GM12878 (cell line): ENCODE results near the gene BICRA. TPM values are rescaled to one million over a fixed set of nuclear protein-coding genes. Genes with fewer than 3 reads are reported as not detected.

Source experiments
- ATAC-seq: fragments of 200-7000 bp; cut with Tn5 transposase; 3 replicates; pipeline ENCODE4 v1.9.1; 2020; ENCODE audit warnings: mild to moderate bottlenecking, moderate library complexity
- BruUV-seq: library from RNA; stranded (reverse); fragments of 400-500 nt; replicated peaks from 2 replicates; lab custom pipeline; 2021; lab: Mats Ljungman, UMichigan
- CTCF ChIA-PET: fragments of 300-600 bp; sonication (Branson Sonifier 250); formaldehyde crosslinking; extraction: SDS; loops from one replicate; lab custom pipeline; 2021; ENCODE audit warnings: inconsistent platforms; lab: Yijun Ruan, JAX
- POLR2A ChIA-PET: fragments of 350-600 bp; formaldehyde crosslinking; extraction: SDS; loops from one replicate; lab custom pipeline; 2021; ENCODE audit warnings: inconsistent platforms; lab: Charles Lee
- RAD21 ChIA-PET: fragments of 300-600 bp; sonication (Branson Sonifier 250); formaldehyde crosslinking; loops from one replicate; lab custom pipeline; 2023; ENCODE audit warnings: antibody characterized with exemption; ENCODE audit not compliant: unreplicated experiment; lab: Charles Lee
- SMC1A ChIA-PET: fragments of 300-600 bp; sonication (Branson Sonifier 250); formaldehyde crosslinking; loops from one replicate; lab custom pipeline; 2023; ENCODE audit not compliant: unreplicated experiment, uncharacterized antibody; lab: Charles Lee
- DNase-seq: peaks from one replicate; pipeline ENCODE4 v3.0.0-alpha.2; 2011; ENCODE audit warnings: low read depth, low spot score
- FAIRE-seq: peaks from 3 replicates; lab custom pipeline; 2011; peaks lifted over from hg19 to GRCh38; lab: Jason Lieb, UNC
- H2AFZ ChIP-seq: 2 replicates; pipeline ENCODE4 v1.6.0; 2011; ENCODE audit warnings: low read depth, low read length, control low read depth; ENCODE audit not compliant: control insufficient read depth
- H3K27ac ChIP-seq: 2 replicates; pipeline ENCODE4 v1.5.1; 2011; ENCODE audit warnings: control low read depth; ENCODE audit not compliant: control insufficient read depth, insufficient read depth
- H3K27me3 ChIP-seq, 2 experiments: replicated peaks in 1 of 2; 2 replicates each; pipeline versions ENCODE4 v1.6.0 to v1.6.1; 2011; ENCODE audit warnings: low read length in 1 of 2; ENCODE audit not compliant: control insufficient read depth in 2 of 2, insufficient read depth in 2 of 2
- H3K36me3 ChIP-seq, 2 experiments: 2 replicates each; pipeline ENCODE4 v1.5.1; 2011; ENCODE audit warnings: low read length in 1 of 2; ENCODE audit not compliant: control insufficient read depth in 2 of 2, insufficient read depth in 2 of 2
- H3K4me1 ChIP-seq: 2 replicates; pipeline ENCODE4 v1.6.1; 2011; ENCODE audit warnings: mild to moderate bottlenecking, low read length, moderate library complexity, mixed read lengths; ENCODE audit not compliant: control insufficient read depth, insufficient read depth
- H3K4me2 ChIP-seq: 2 replicates; pipeline ENCODE4 v1.6.0; 2011; ENCODE audit warnings: control low read depth; ENCODE audit not compliant: control insufficient read depth, insufficient read depth
- H3K4me3 ChIP-seq: fragments of 200-600 bp; sonication (generic); 2 replicates; pipeline ENCODE4 v1.5.1; 2016
- H3K79me2 ChIP-seq: 2 replicates; pipeline ENCODE4 v1.6.0; 2011; ENCODE audit warnings: low read length; ENCODE audit not compliant: control insufficient read depth, insufficient read depth
- H3K9ac ChIP-seq: 2 replicates; pipeline ENCODE4 v1.8.0; 2011; ENCODE audit warnings: low read length, control low read depth, mixed read lengths; ENCODE audit not compliant: control insufficient read depth, insufficient read depth
- H3K9me3 ChIP-seq: replicated peaks from 3 replicates; pipeline ENCODE4 v1.5.1; 2011; ENCODE audit warnings: mild to moderate bottlenecking, low read length; ENCODE audit not compliant: control insufficient read depth, insufficient read depth
- H4K20me1 ChIP-seq: 2 replicates; pipeline ENCODE4 v1.6.0; 2011; ENCODE audit not compliant: control insufficient read depth, insufficient read depth
- FOXK2 ChIP-seq: fragments of 450-650 bp; IDR thresholded peaks from 2 replicates; pipeline ENCODE4 v1.6.1; 2017; ENCODE audit warnings: mild to moderate bottlenecking, moderate library complexity
- LARP7 ChIP-seq: fragments of 450-650 bp; IDR thresholded peaks from 2 replicates; pipeline ENCODE4 v1.6.1; 2017; ENCODE audit warnings: mild to moderate bottlenecking
- NRF1 ChIP-seq: conservative IDR thresholded peaks from 2 replicates; pipeline ENCODE4 v1.6.1; 2011; ENCODE audit warnings: mild to moderate bottlenecking, low read depth, low read length, improper control_type of control experiment
- RFX5 ChIP-seq: IDR thresholded peaks from 2 replicates; pipeline ENCODE4 v1.6.1; 2011; ENCODE audit warnings: low read depth, low read length, improper control_type of control experiment
- YBX1 ChIP-seq: fragments of 450-650 bp; IDR thresholded peaks from 2 replicates; pipeline ENCODE4 v1.6.1; 2016; ENCODE audit warnings: antibody characterized with exemption
- YY1 ChIP-seq: IDR thresholded peaks from 2 replicates; pipeline ENCODE4 v1.6.1; 2011; ENCODE audit warnings: low read depth, mild to moderate bottlenecking, low read length
- WGBS: methylation state at CpG from one replicate; pipeline ENCODE4 v1.1.6; 2016; ENCODE audit warnings: low lambda C conversion rate; ENCODE audit not compliant: insufficient replicate concordance, insufficient coverage; ENCODE audit errors: missing lambda C conversion rate; 5-methylcytosine and 5-hydroxymethylcytosine counted together
- in situ Hi-C: fragments of 300-500 bp; cut with MboI; formaldehyde crosslinking; loops from 9 replicates; pipeline ENCODE4 v1.14.3; 2018; ENCODE audit warnings: mixed read lengths
- intact Hi-C: fragments of 100-400 bp; cut with micrococcal nuclease; formaldehyde crosslinking; loops from one replicate; pipeline ENCODE4 v1.14.2; 2022; ENCODE audit not compliant: unreplicated experiment
- polyA plus RNA-seq, 11 experiments: library from polyadenylated mRNA; depleted of rRNA in 4 of 11; unstranded in 6 of 11; stranded (reverse) in 5 of 11; fragments of >200 nt; fragmentation: Nextera tagmentation in 4 of 11; fragmentation: Illumina TruSeq in 1 of 11; extraction: Ambion mirVana in 4 of 11; extraction: Trizol in 1 of 11; gene quantifications; 1 replicate in 1 of 11; 2 replicates in 10 of 11; pipeline versions ENCODE4 v1.2.1 to v1.2.3, GENCODE V29; 2011 to 2016; ENCODE audit warnings: inconsistent platforms in 2 of 11, missing spikeins in 2 of 11, low read depth in 1 of 11
- total RNA-seq, 4 experiments: library from RNA; depleted of rRNA in 3 of 4; stranded (reverse); fragments of >200 nt in 3 of 4; fragmentation: Illumina TruSeq in 1 of 4; extraction: Trizol in 1 of 4; gene quantifications; 2 replicates each; pipeline versions ENCODE4 v1.2.1 to v1.2.3, GENCODE V29; 2013 to 2021
- TF ChIP-seq, protein P1 (sequence below): IDR thresholded peaks from 2 replicates; pipeline ENCODE4 v1.6.1; 2011; ENCODE audit warnings: mild to moderate bottlenecking, low read depth, low read length, moderate library complexity; ENCODE audit not compliant: insufficient replicate concordance

BICRA gene
- total and polyA plus RNA-seq, 10 of the 15 experiments (the other 5 are each of a cell fraction or from before 2014, with no cell fraction given) = 0.11 to 15.3 (median 1.3) TPM

DNA sequence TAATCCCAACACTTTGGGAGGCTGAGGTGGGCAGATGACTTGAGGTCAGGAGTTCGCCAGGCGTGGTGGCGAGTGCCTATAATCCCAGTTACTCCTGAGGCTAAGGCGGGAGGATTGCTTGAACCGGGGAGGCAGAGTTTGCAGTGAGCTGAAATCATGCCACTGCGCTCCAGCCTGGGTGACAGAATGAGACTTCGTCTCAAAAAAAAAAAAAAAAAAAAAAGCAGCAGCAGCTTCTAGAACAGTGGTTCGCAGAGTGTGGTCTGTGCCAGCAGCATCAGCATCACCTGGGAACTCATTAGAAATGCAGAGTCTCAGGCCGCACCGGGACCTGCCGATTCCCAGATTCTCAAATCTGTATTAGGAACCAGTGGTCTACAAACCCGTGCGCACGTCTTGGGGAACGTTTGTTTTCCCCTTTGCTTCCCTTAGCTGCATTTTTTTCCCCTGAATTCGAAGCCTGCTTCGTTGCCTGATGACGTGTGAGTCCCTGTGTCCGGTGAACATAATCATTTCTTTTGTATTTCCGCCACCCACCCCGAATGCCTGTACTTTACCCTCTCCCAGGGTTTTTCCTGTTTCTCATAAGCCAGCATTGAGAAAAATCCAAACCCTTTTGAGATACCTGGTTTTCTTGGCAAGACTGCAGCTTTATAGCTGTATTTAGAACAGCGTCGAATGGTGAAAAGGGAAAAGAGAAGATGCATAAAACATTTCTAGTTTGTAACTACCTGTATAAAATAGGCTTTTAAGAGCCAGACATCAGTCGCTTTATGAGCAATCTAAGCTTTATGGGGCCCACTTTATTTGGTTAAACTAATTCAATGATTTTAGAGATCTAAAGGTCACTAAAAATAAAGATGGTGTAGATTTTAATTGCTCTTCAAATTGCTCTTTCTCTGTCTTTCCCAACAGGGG, 49.8 kb downstream of the BICRA start:
- Histone ChIP-seq H3K79me2 (peaks cover 4% of the 10 kb centered on the region), H3K4me2 (no peak overlapping the region), H3K9me3 (no peaks in the 10 kb centered on the region), H3K27ac (no peak overlapping the region), H2AFZ (no peak overlapping the region), H3K27me3 (no peaks in the 10 kb centered on the region), H3K9ac (no peak overlapping the region), H3K4me3 (no peak overlapping the region), H3K4me1 (no peaks in the 10 kb centered on the region), H3K36me3 (peaks cover 0 to 2% of the 10 kb centered on the region in 2 experiments; a peak in 2 of 4 replicates), H4K20me1 (no peaks in the 10 kb centered on the region)
- ChIA-PET RAD21 (no interaction called here), CTCF (no interaction called here), SMC1A (interaction anchor here (1.0 kb wide), 1 partner anchor 217 kb away, joined by 3 read pairs; no protein-coding TSS in a partner anchor), POLR2A (no interaction called here)
- no peak for ATAC-seq
- TF ChIP-seq RFX5 = no peak
- TF ChIP-seq, protein P1, sequence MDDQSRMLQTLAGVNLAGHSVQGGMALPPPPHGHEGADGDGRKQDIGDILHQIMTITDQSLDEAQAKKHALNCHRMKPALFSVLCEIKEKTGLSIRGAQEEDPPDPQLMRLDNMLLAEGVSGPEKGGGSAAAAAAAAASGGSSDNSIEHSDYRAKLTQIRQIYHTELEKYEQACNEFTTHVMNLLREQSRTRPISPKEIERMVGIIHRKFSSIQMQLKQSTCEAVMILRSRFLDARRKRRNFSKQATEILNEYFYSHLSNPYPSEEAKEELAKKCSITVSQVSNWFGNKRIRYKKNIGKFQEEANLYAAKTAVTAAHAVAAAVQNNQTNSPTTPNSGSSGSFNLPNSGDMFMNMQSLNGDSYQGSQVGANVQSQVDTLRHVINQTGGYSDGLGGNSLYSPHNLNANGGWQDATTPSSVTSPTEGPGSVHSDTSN = no peak
- TF ChIP-seq FOXK2 = no peak
- TF ChIP-seq YY1 = no peak
- no peak for TF ChIP-seq NRF1
- no peak for TF ChIP-seq LARP7
- no peak for TF ChIP-seq YBX1
- no TSS peak for BruUV-seq
- no peak for DNase-seq
- FAIRE-seq = no peak
- 93% methylated on average over 23 of the region's 24 CpGs for WGBS
- in situ Hi-C loops (no loop called here), intact Hi-C loops (no loop called here)
